Keratinocyte (primary cell): Measurements from ENCODE around the gene HS6ST3. TPM values are rescaled to one million over a fixed set of nuclear protein-coding genes. Genes with fewer than 3 reads are reported as not detected.

Experiments
- DNase-seq: peaks from one replicate; pipeline ENCODE4 v3.0.0-alpha.2; 2011; ENCODE audit warnings: low read depth, missing footprints, low spot score
- FAIRE-seq: peaks from 2 replicates; lab custom pipeline; 2011; peaks lifted over from hg19 to GRCh38; lab: Jason Lieb, UNC
- H2AFZ ChIP-seq: 2 replicates; pipeline ENCODE4 v1.6.0; 2012; ENCODE audit warnings: low read length, control low read depth, inconsistent platforms; ENCODE audit not compliant: control insufficient read depth
- H3K27ac ChIP-seq: 2 replicates; pipeline ENCODE4 v1.5.1; 2011; ENCODE audit warnings: low read length; ENCODE audit not compliant: control insufficient read depth, insufficient read depth
- H3K27me3 ChIP-seq: 3 replicates; pipeline ENCODE4 v1.6.0; 2011; ENCODE audit warnings: low read length; ENCODE audit not compliant: control insufficient read depth, insufficient read depth; ENCODE audit errors: extremely low read depth
- H3K36me3 ChIP-seq, 2 experiments: 2 replicates in 1 of 2; 3 replicates in 1 of 2; pipeline ENCODE4 v1.5.1; 2011; ENCODE audit warnings: low read length in 2 of 2, mild to moderate bottlenecking in 1 of 2; ENCODE audit not compliant: control insufficient read depth in 2 of 2, insufficient read depth in 2 of 2; ENCODE audit errors: extremely low read depth in 1 of 2
- H3K4me1 ChIP-seq: 3 replicates; pipeline ENCODE4 v1.5.1; 2011; ENCODE audit warnings: low read length; ENCODE audit not compliant: control insufficient read depth, insufficient read depth; ENCODE audit errors: extremely low read depth
- H3K4me2 ChIP-seq: 3 replicates; pipeline ENCODE4 v1.6.0; 2011; ENCODE audit warnings: low read depth, low read length; ENCODE audit not compliant: control insufficient read depth, insufficient read depth; ENCODE audit errors: extremely low read depth
- H3K4me3 ChIP-seq, 3 experiments: fragments of 200-600 bp in 1 of 3; sonication (generic) in 1 of 3; 2 replicates in 2 of 3; 3 replicates in 1 of 3; pipeline ENCODE4 v1.5.1; 2011 to 2016; ENCODE audit warnings: low read length in 3 of 3, mild to moderate bottlenecking in 3 of 3, control low read depth in 2 of 3, inconsistent platforms in 1 of 3, low read depth in 1 of 3, mixed read lengths in 1 of 3, mixed run types in 1 of 3, moderate library complexity in 1 of 3; ENCODE audit not compliant: control insufficient read depth in 2 of 3, insufficient read depth in 2 of 3; ENCODE audit errors: extremely low read depth in 1 of 3
- H3K79me2 ChIP-seq: 2 replicates; pipeline ENCODE4 v1.6.0; 2012; ENCODE audit warnings: low read length; ENCODE audit not compliant: control insufficient read depth, insufficient read depth
- H3K9ac ChIP-seq: 3 replicates; pipeline ENCODE4 v1.6.0; 2011; ENCODE audit warnings: low read length; ENCODE audit not compliant: control insufficient read depth, insufficient read depth; ENCODE audit errors: extremely low read depth
- H3K9me1 ChIP-seq: 3 replicates; pipeline ENCODE4 v1.6.0; 2011; ENCODE audit warnings: low read length; ENCODE audit not compliant: control insufficient read depth, insufficient read depth; ENCODE audit errors: extremely low read depth
- H3K9me3 ChIP-seq: 2 replicates; pipeline ENCODE4 v1.5.1; 2012; ENCODE audit warnings: low read depth, low read length; ENCODE audit not compliant: control insufficient read depth
- H4K20me1 ChIP-seq: 3 replicates; pipeline ENCODE4 v1.6.0; 2011; ENCODE audit warnings: low read length; ENCODE audit not compliant: control insufficient read depth, insufficient read depth; ENCODE audit errors: extremely low read depth
- EZH2 ChIP-seq: IDR thresholded peaks from one replicate; pipeline ENCODE4 v1.6.1; 2012; ENCODE audit warnings: inconsistent platforms, mild to moderate bottlenecking, low read length, moderate library complexity
- dilution Hi-C: fragments of 300-500 bp; cut with MboI; formaldehyde crosslinking; loops from one replicate; pipeline ENCODE4 v1.7.0; 2020; ENCODE audit warnings: low sequenced_read_pairs; ENCODE audit not compliant: extremely low pct_ligation_motif_present
- polyA plus RNA-seq, 5 experiments: library from polyadenylated mRNA; depleted of rRNA in 3 of 5; stranded (reverse) in 3 of 5; stranded (forward) in 1 of 5; unstranded in 1 of 5; fragments of >200 nt; gene quantifications; 1 replicate in 1 of 5; 2 replicates in 3 of 5; 3 replicates in 1 of 5; pipeline versions ENCODE4 v1.2.1 to v1.2.3, GENCODE V29; 2011 to 2012; ENCODE audit warnings: missing spikeins in 2 of 5, low read depth in 1 of 5, low replicate concordance in 1 of 5
- TF ChIP-seq, protein P1 (sequence below), 3 experiments: IDR thresholded peaks in 1 of 3; conservative IDR thresholded peaks in 1 of 3; optimal IDR thresholded peaks in 1 of 3; 2 replicates in 2 of 3; 3 replicates in 1 of 3; pipeline versions ENCODE3 to v1.5.1; 2011; ENCODE audit warnings: low read length in 3 of 3, mild to moderate bottlenecking in 3 of 3, moderate library complexity in 2 of 3, control low read depth in 1 of 3, inconsistent platforms in 1 of 3; ENCODE audit not compliant: insufficient read depth in 2 of 3; ENCODE audit errors: extremely low read depth in 1 of 3

The HS6ST3 gene
- polyA plus RNA-seq, 1 donor (not counting 4 experiments of a cell fraction or from before 2014, with no cell fraction given): 0.03 TPM

- Histone ChIP-seq H3K79me2 (no peaks in the 10 kb centered on the region), H3K4me1 (no peaks in the 10 kb centered on the region), H3K9me1 (no peaks in the 10 kb centered on the region), H3K9ac (no peak overlapping the region), H3K4me3 (no peak overlapping the region), H3K9me3 (no peaks in the 10 kb centered on the region), H3K4me2 (no peak overlapping the region), H2AFZ (no peak overlapping the region), H4K20me1 (no peaks in the 10 kb centered on the region), H3K36me3 (no peaks in the 10 kb centered on the region), H3K27me3 (no peaks in the 10 kb centered on the region), H3K27ac (no peak overlapping the region)
- DNase-seq (no peak), FAIRE-seq (no peak)
- dilution Hi-C loops: no loop called here
- TF ChIP-seq EZH2: no peak
- TF ChIP-seq, protein P1, sequence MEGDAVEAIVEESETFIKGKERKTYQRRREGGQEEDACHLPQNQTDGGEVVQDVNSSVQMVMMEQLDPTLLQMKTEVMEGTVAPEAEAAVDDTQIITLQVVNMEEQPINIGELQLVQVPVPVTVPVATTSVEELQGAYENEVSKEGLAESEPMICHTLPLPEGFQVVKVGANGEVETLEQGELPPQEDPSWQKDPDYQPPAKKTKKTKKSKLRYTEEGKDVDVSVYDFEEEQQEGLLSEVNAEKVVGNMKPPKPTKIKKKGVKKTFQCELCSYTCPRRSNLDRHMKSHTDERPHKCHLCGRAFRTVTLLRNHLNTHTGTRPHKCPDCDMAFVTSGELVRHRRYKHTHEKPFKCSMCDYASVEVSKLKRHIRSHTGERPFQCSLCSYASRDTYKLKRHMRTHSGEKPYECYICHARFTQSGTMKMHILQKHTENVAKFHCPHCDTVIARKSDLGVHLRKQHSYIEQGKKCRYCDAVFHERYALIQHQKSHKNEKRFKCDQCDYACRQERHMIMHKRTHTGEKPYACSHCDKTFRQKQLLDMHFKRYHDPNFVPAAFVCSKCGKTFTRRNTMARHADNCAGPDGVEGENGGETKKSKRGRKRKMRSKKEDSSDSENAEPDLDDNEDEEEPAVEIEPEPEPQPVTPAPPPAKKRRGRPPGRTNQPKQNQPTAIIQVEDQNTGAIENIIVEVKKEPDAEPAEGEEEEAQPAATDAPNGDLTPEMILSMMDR (optimal IDR thresholded peaks at IDR 0.05 in 1 of 3, IDR thresholded peaks at IDR 0.05 in 1 of 3, conservative IDR thresholded peaks at IDR 0.05 in 1 of 3; ENCODE audit: extremely low read depth in 1 of 3, insufficient read depth in 2 of 3, low read length in 3 of 3): no peak
These were observed 113.6 kb downstream of the HS6ST3 start for GRCh38 chr13:96203471-96203870.

DNA sequence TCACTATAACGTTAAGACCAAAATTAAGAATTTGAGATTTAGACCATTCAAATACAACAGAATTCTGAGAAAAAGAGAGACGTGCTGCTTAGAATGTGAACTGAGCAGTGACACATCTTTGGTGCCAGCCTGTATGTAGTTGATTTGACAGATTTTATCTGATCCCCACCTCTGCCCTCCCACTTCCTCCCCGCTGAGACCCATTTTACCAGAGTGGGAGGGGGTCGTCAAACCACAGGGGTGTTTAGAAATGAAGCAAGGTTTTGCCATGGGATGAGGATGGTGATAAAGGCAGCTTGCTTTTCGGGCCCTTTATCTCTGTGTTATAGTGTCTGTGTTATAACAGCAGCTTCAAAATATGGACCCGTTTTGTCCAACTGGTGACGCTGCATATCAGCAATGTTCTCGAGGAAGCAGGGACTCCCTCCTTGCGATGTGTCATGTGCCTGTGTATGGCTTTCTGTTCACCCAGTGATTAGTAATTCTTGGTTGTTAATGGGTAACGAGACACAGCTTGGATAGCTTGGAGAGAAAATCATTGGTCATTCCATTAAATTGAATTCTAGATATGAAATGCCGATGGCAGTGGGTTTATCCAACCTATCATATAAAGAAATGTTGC, 125.0 kb downstream of the HS6ST3 start:
- Histone ChIP-seq H3K27me3 (no peaks in the 10 kb centered on the region), H3K4me1 (no peaks in the 10 kb centered on the region), H4K20me1 (no peaks in the 10 kb centered on the region), H3K4me2 (no peak overlapping the region), H3K9me3 (no peaks in the 10 kb centered on the region), H3K36me3 (no peaks in the 10 kb centered on the region), H3K9me1 (no peaks in the 10 kb centered on the region), H3K4me3 (no peak overlapping the region), H3K79me2 (no peaks in the 10 kb centered on the region), H3K9ac (no peak overlapping the region), H3K27ac (no peak overlapping the region), H2AFZ (no peak overlapping the region)
- FAIRE-seq (no peak), DNase-seq (no peak)
- TF ChIP-seq, protein P1 (optimal IDR thresholded peaks at IDR 0.05 in 1 of 3, IDR thresholded peaks at IDR 0.05 in 1 of 3, conservative IDR thresholded peaks at IDR 0.05 in 1 of 3; ENCODE audit: extremely low read depth in 1 of 3, insufficient read depth in 2 of 3, low read length in 3 of 3): no peak
- no peak for TF ChIP-seq EZH2
- dilution Hi-C loops: no loop called here
